Loucy (cell line): ENCODE results near the gene MOGAT1.

Experiments used
- CTCF ChIP-seq: fragments of 200-600 bp; sonication (generic); conservative IDR thresholded peaks from 2 replicates; pipeline ENCODE4 v1.5.1; 2014; ENCODE audit warnings: mild to moderate bottlenecking, antibody characterized with exemption, low read length
- EZH2phosphoT487 ChIP-seq: fragments of 200-600 bp; IDR thresholded peaks from 2 replicates; pipeline ENCODE4 v1.6.1; 2018; ENCODE audit warnings: antibody characterized with exemption, mild to moderate bottlenecking, moderate library complexity, borderline replicate concordance

DNA sequence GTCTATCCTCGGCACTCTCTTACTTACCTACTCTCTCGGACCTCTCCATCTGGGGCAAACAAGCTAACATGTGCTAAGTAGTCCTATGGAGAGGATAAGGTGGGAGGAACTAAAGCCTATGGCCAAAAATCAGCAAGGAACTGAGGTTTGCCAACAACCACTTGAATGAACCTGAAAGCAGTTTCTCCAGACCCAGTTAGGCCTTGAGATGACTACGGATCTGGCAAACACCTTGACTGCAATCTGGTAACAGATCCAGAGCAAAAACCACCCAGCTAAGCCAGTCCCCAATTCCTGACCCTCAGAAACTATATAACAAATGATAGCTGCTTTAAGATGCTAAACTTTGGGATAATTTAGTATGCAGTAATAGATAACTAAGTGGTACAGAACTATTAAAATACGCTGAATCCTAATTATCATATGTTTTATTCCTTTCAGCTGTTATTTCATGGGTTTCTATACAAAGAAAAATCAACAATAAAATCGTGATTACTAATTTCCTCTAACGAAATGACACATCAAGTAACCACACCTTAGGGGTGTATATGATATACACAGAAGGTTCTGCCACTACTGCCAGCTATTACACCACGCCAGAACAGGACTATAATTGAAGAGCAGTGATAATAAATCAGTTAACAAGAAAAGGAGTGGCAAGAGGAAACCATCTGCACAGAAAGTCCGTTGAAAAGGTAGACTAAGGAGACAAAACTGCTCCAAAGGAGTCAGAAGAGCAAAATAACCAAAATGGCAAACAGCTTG, 18.8 kb upstream of the MOGAT1 start:
- TF ChIP-seq CTCF (no peak), EZH2phosphoT487 (no peak)
